GM12874 (cell line): Measurements from ENCODE around the gene IMMP2L.

Source experiments
- CTCF ChIP-seq: IDR thresholded peaks from 2 replicates; pipeline ENCODE4 v1.5.1; 2011; ENCODE audit warnings: low read depth, mild to moderate bottlenecking, control low read depth, low read length, moderate library complexity; ENCODE audit not compliant: insufficient read depth

IMMP2L gene

DNA sequence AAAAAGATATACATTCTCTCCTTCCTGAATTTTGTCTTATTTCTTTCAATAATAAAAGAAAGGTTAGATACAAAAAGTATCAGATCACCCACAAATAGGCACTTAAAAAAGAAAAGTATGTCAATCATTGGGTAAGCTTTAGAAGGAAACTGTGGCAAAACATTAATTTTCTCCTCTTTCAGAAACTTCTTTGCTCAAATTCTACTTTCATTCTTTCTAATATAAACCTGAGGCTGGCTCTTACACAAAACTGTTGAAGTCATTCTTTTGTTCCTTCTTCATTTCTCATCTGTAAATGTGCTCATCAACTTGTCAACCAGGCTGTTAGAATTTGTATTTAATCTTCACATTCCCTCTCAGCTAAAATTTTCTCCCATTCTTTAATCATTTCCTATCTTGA lies 346.7 kb downstream of the IMMP2L start:
- no peak for TF ChIP-seq CTCF

DNA sequence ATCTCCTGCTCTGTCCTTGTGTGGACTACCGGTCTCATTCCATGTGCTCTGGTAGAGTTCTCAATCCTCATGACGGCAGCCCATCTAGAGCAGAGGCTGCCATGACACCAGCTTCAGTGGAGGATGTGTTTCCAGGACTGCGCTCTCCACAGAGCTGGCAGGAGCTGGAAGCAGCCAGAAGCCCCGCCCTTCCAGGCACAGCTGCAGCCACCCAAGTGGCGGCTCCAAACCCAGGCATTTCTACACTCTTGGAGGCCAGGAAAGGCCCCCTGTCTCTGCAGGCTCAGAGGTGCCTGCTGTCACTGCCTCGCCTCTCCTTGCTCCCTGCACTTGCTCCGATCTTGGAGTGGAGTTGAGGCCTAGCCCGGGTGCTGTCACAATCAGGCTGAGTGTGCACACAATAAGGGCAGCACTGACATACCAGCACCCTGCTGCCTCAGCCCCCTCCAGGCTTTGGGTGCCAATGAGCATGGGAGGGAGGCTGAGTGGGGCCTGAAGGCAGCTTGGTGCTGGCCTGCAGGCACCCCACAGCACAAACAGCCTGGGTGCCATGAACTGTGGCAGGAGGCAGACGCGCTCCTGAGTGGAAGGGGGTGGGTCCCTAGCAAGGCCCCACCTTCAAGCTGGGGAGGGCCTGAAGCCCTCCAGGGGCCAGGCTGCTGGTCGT lies 349.3 kb downstream of the IMMP2L start:
- no peak for TF ChIP-seq CTCF

- TF ChIP-seq CTCF, result no peak
These were observed 351.3 kb downstream of the IMMP2L start for GRCh38 chr7:111210996-111211395.

DNA sequence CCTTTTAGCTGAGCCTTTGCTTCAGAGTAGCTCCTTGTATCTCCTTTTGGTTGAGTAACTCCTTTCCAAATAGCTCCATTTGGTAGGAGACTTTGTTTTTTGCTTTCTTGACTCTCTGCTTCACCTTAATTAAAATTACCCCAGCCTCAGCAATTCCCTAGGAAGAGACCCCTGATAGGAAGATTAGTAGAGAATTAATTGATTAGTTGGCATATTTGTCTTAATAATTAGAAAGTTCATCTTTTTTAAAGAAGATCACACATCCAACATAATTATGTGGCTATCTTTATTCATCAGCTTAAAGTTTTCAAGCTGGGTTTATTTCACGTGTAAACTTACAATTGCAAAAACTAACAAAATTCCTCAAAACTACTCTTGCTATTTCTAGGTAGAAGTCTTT lies 352.2 kb downstream of the IMMP2L start:
- no peak for TF ChIP-seq CTCF

GRCh38 chr7:111205251-111205650 lies 357.0 kb downstream of the IMMP2L start:
- TF ChIP-seq CTCF, result no peak

- TF ChIP-seq CTCF, result no peak
These were observed 360.0 kb downstream of the IMMP2L start for GRCh38 chr7:111202321-111202720.

GRCh38 chr7:111199643-111200042 lies 362.6 kb downstream of the IMMP2L start:
- no peak for TF ChIP-seq CTCF
